GM12878 (cell line): ENCODE results near the gene TMUB1.

Experiments
- BCL11A ChIP-seq: IDR thresholded peaks from 2 replicates; pipeline ENCODE4 v1.6.1; 2011; ENCODE audit warnings: low read depth, low read length
- CTCF ChIP-seq, 3 experiments: IDR thresholded peaks in 2 of 3; conservative IDR thresholded peaks in 1 of 3; 2 replicates each; pipeline ENCODE4 v1.5.1; 2011; ENCODE audit warnings: low read depth in 3 of 3, low read length in 3 of 3, mild to moderate bottlenecking in 3 of 3, control low read depth in 2 of 3, moderate library complexity in 2 of 3, inconsistent platforms in 1 of 3, mixed read lengths in 1 of 3; ENCODE audit not compliant: control insufficient read depth in 2 of 3, insufficient read depth in 1 of 3; ENCODE audit errors: extremely low read depth in 1 of 3
- ELK1 ChIP-seq: IDR thresholded peaks from 2 replicates; pipeline ENCODE4 v1.6.1; 2012; ENCODE audit warnings: low read depth, low read length, improper control_type of control experiment
- LARP7 ChIP-seq: fragments of 450-650 bp; IDR thresholded peaks from 2 replicates; pipeline ENCODE4 v1.6.1; 2017; ENCODE audit warnings: mild to moderate bottlenecking
- POLR2A ChIP-seq: IDR thresholded peaks from 2 replicates; pipeline ENCODE4 v1.6.1; 2011; ENCODE audit warnings: low read depth, mild to moderate bottlenecking, low read length

- no peak for TF ChIP-seq ELK1
- peak; percentile 99; a peak in 5 of 6 replicates for TF ChIP-seq CTCF (IDR thresholded peaks at IDR 0.05 in 2 of 3, conservative IDR thresholded peaks at IDR 0.05 in 1 of 3; ENCODE audit: control insufficient read depth in 2 of 3, extremely low read depth in 1 of 3, insufficient read depth in 1 of 3, low read depth in 3 of 3, low read length in 3 of 3)
- TF ChIP-seq LARP7 = no peak
- TF ChIP-seq BCL11A = no peak
- no peak; the same call in 1 of the 2 replicates for TF ChIP-seq POLR2A
Measured at GRCh38 chr7:151123822-151124464, 40.6 kb upstream of the TMUB1 start.
